Measurements from ENCODE around the gene LRRC8D. TPM values are rescaled to one million over a fixed set of nuclear protein-coding genes. Genes with fewer than 3 reads are reported as not detected.

The LRRC8D gene
- total and polyA plus RNA-seq, 9 of the 15 experiments (the other 6 are each of a cell fraction or from before 2014, with no cell fraction given), result 3.4 to 53.9 (median 15.9) TPM

DNA sequence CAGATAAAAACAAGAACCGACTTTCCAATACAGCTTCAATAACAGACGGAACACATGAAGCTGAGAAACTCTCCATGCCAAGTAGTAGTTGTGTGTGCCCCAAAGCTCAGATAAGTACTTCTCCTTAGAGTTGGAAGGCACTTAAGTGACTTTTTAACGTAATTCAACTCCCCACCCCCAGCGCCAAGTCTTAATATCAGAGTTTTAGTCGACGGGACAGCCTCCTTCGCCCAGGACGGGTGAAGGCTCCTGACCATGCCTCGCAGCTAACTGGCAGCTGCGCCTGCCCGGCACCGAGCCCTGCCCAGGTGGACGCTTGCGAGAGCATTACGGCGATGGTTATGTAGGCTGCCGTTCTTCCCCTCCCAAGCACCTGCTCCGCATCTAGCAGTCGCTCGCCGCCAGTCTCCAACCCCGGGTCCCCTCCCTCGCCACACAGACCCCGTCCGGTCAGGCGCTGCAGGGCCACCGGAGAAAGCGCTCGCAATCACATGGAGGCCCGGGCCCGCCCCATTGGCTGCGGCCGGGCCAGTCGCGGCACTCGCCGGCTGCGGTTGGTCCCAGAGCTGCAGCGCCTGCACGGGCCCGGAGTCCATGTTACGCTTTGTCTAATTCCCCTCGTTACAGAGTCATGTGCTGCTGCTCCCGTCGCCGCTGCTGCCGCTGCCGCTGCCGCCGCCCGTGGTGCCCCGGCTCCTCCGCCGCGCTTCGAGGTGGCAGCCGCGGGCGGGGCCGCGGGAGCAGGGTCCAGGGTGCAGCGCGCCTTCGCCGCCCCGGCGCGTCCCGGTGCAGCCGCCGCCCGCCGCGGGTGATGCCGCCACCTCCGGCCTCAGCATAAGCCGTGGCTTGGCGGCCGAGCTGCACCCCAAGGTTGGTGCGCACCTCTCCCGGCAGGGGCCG is at the start of gene LRRC8D (continued):
- TF ChIP-seq, protein P1, sequence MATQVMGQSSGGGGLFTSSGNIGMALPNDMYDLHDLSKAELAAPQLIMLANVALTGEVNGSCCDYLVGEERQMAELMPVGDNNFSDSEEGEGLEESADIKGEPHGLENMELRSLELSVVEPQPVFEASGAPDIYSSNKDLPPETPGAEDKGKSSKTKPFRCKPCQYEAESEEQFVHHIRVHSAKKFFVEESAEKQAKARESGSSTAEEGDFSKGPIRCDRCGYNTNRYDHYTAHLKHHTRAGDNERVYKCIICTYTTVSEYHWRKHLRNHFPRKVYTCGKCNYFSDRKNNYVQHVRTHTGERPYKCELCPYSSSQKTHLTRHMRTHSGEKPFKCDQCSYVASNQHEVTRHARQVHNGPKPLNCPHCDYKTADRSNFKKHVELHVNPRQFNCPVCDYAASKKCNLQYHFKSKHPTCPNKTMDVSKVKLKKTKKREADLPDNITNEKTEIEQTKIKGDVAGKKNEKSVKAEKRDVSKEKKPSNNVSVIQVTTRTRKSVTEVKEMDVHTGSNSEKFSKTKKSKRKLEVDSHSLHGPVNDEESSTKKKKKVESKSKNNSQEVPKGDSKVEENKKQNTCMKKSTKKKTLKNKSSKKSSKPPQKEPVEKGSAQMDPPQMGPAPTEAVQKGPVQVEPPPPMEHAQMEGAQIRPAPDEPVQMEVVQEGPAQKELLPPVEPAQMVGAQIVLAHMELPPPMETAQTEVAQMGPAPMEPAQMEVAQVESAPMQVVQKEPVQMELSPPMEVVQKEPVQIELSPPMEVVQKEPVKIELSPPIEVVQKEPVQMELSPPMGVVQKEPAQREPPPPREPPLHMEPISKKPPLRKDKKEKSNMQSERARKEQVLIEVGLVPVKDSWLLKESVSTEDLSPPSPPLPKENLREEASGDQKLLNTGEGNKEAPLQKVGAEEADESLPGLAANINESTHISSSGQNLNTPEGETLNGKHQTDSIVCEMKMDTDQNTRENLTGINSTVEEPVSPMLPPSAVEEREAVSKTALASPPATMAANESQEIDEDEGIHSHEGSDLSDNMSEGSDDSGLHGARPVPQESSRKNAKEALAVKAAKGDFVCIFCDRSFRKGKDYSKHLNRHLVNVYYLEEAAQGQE (IDR thresholded peaks at IDR 0.05; ENCODE audit: borderline replicate concordance), result peak; percentile 71
- TF ChIP-seq, protein P1 (CRISPR knock-in tag; IDR thresholded peaks at IDR 0.05; ENCODE audit: low read depth), result 0 out of 2 replicates have a peak, but pooled peaks have one; percentile 20
- TF ChIP-seq POLR2A (conservative IDR thresholded peaks at IDR 0.05) (peak; percentile 62), RNF2 (IDR thresholded peaks at IDR 0.05) (0 out of 2 replicates have a peak, but pooled peaks have one; percentile 36), HMGXB4 (CRISPR knock-in tag; IDR thresholded peaks at IDR 0.05) (peak; percentile 21; the same call in 1 of the 2 replicates), CBX5 (IDR thresholded peaks at IDR 0.05; ENCODE audit: borderline replicate concordance, low read depth) (0 out of 2 replicates have a peak, but pooled peaks have one; percentile 17), NRF1 (conservative IDR thresholded peaks at IDR 0.05 in 1 of 2, IDR thresholded peaks at IDR 0.05 in 1 of 2) (peak in 1 of 2 experiments; percentile 2; a peak in 2 of 4 replicates), RB1 (IDR thresholded peaks at IDR 0.05; ENCODE audit: low read depth) (peak; percentile 14; the same call in 1 of the 2 replicates)
- TF ChIP-seq, protein P2, sequence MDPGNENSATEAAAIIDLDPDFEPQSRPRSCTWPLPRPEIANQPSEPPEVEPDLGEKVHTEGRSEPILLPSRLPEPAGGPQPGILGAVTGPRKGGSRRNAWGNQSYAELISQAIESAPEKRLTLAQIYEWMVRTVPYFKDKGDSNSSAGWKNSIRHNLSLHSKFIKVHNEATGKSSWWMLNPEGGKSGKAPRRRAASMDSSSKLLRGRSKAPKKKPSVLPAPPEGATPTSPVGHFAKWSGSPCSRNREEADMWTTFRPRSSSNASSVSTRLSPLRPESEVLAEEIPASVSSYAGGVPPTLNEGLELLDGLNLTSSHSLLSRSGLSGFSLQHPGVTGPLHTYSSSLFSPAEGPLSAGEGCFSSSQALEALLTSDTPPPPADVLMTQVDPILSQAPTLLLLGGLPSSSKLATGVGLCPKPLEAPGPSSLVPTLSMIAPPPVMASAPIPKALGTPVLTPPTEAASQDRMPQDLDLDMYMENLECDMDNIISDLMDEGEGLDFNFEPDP (CRISPR knock-in tag; IDR thresholded peaks at IDR 0.05), result no peak
